ENCODE results near the gene GRID1. TPM values are rescaled to one million over a fixed set of nuclear protein-coding genes. Genes with fewer than 3 reads are reported as not detected.
A peak's percentile ranks its signal among the peaks of the same experiment; 100 is the strongest.

Gene GRID1
- total and polyA plus RNA-seq, 7 experiments from 2014 or later = not detected

DNA sequence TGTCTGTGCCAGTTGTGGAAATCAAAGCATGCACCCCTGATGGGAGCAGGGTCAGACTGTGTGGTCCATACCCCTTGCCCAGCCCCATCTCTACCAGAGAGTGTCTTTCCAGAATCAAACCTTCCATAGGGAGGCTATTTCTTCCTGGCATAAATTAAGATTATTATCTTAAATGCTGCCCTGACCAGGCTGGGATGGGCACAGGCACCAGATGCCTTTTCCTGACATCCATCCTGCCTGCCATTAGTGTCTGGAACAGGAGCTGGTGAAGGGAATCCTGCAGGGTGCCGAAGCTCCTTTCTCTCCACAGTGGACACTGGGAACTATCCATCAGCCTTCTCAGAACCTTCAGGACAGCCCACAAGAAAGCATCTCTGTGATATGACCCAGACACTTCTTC, 296.3 kb downstream of the GRID1 start:
- no peak overlapping the region for H3K4me3 Mint-ChIP-seq
- H3K27me3 ChIP-seq (ENCODE audit: control insufficient read depth in 2 of 2, insufficient read depth in 2 of 2, low read length in 2 of 2) = no peaks in the 10 kb centered on the region
- H3K4me1 ChIP-seq (ENCODE audit: control insufficient read depth in 2 of 2, insufficient read depth in 2 of 2, low read length in 2 of 2) = no peaks in the 10 kb centered on the region
- H3K27me3 Mint-ChIP-seq = peaks cover 0 to 18% (median 7%) of the 10 kb centered on the region in 5 donors
- intact Hi-C loops (cut with micrococcal nuclease) = no loop called here
- no peaks in the 10 kb centered on the region for H3K9me3 ChIP-seq (ENCODE audit: control insufficient read depth in 2 of 3, low read length in 3 of 3)
- ATAC-seq (no peak), DNase-seq (no peak)
- H3K9me3 Mint-ChIP-seq = no peaks in the 10 kb centered on the region
- no peak overlapping the region for H3K27ac Mint-ChIP-seq
- H3K36me3 Mint-ChIP-seq = no peaks in the 10 kb centered on the region
- POLR2A ChIA-PET = no interaction called here
- CTCF ChIA-PET = no interaction called here
- H3K4me1 Mint-ChIP-seq = no peaks in the 10 kb centered on the region
- no peak overlapping the region for H3K27ac ChIP-seq (ENCODE audit: low read depth, low read length)
- no peak overlapping the region for H3K4me3 ChIP-seq (ENCODE audit: low read length)
- no peaks in the 10 kb centered on the region for H3K36me3 ChIP-seq (ENCODE audit: control insufficient read depth in 2 of 3, insufficient read depth in 3 of 3, low read length in 3 of 3)

DNA sequence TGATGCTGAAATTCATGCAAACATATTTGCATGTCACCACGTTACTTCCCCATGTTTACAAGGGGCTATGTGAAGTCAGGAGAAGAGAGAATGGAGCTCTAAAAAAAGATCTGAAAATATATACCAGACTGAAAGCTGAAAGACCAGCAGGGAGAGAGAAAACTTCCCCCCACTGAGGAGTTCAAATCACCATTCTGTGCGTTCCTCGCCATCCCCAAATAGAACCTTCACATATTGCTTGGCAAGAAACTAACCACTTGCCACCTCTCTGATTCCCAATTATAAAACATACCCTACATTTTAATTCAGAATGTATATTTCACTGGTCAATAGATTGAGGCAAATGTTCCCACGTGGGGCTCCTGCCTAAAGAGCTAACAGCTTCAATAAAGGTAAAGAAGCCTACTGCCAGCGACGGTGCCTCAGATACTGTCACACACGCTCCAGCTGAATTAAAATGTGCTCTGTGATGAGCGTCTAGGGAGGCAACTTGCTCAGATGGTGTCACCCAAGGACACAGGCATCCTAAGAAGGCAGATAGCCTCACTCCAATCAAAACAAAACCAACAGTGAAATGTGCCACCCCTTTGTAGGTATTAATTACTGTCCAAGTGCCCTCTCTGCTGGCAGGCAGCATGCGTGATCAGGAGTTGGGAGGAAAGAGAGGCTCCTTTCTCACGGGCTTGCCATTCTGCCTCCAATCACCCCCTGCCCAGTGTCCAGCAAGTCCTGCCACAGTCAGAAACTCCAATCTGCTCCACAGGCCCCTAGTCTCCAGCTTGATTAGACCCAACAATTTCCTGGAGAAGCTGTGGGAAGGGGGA, 298.2 kb downstream of the GRID1 start:
- Histone ChIP-seq H3K36me3 (ENCODE audit: control insufficient read depth in 2 of 3, insufficient read depth in 3 of 3, low read length in 3 of 3) (no peaks in the 10 kb centered on the region), H3K4me3 (ENCODE audit: low read length) (no peak overlapping the region), H3K4me1 (ENCODE audit: control insufficient read depth in 2 of 2, insufficient read depth in 2 of 2, low read length in 2 of 2) (no peaks in the 10 kb centered on the region), H3K27ac (ENCODE audit: low read depth, low read length) (no peak overlapping the region), H3K9me3 (ENCODE audit: control insufficient read depth in 2 of 3, low read length in 3 of 3) (no peaks in the 10 kb centered on the region), H3K27me3 (ENCODE audit: control insufficient read depth in 2 of 2, insufficient read depth in 2 of 2, low read length in 2 of 2) (no peaks in the 10 kb centered on the region)
- intact Hi-C loops (cut with micrococcal nuclease) = no loop called here
- no peaks in the 10 kb centered on the region for H3K4me1 Mint-ChIP-seq
- DNase-seq (no peak), ATAC-seq (no peak)
- POLR2A ChIA-PET = no interaction called here
- no peaks in the 10 kb centered on the region for H3K9me3 Mint-ChIP-seq
- no peaks in the 10 kb centered on the region for H3K36me3 Mint-ChIP-seq
- no peak overlapping the region for H3K27ac Mint-ChIP-seq
- no peak overlapping the region for H3K4me3 Mint-ChIP-seq
- CTCF ChIA-PET = no interaction called here
- H3K27me3 Mint-ChIP-seq = peaks cover 0 to 28% (median 10%) of the 10 kb centered on the region in 5 donors

DNA sequence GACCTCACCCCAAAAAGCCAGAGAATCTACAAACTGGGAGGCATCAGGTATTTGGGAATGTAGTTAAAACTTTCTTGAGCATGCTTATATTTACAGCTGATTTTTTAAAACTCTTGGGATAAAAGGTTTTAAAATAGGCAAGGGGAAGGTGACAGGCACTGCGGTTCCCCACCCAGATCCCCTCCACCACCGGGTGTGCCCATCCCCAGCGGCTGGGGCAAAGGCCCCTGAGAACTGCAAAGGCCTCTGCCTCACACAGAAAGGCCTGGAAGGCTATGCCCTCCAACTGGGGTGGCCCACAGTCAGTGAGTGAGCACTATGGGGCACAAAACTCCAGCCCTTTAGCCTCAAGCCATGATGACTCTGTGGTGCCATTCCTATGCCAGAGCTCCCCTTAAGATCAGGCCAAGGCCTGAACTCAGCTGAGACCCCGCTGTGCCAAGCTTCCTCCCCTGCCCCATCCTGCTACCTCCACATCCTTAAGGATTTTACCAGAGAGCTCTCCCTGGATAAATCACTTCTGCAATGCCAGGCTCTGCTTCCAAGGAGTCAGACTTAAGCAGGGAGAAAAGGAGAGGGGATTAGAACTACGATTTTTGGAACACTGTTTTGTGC, 299.1 kb downstream of the GRID1 start:
- H3K27me3 ChIP-seq (ENCODE audit: control insufficient read depth in 2 of 2, insufficient read depth in 2 of 2, low read length in 2 of 2) = no peaks in the 10 kb centered on the region
- DNase-seq = no peak
- ChIA-PET CTCF (no interaction called here), POLR2A (no interaction called here)
- H3K9me3 ChIP-seq (ENCODE audit: control insufficient read depth in 2 of 3, low read length in 3 of 3) = no peaks in the 10 kb centered on the region
- intact Hi-C loops (cut with micrococcal nuclease) = no loop called here
- no peak overlapping the region for H3K27ac Mint-ChIP-seq
- H3K4me1 Mint-ChIP-seq = no peaks in the 10 kb centered on the region
- H3K27me3 Mint-ChIP-seq = peaks cover 0 to 28% (median 10%) of the 10 kb centered on the region in 5 donors
- no peak overlapping the region for H3K4me3 Mint-ChIP-seq
- no peaks in the 10 kb centered on the region for H3K36me3 ChIP-seq (ENCODE audit: control insufficient read depth in 2 of 3, insufficient read depth in 3 of 3, low read length in 3 of 3)
- H3K9me3 Mint-ChIP-seq = no peaks in the 10 kb centered on the region
- H3K4me3 ChIP-seq (ENCODE audit: low read length) = no peak overlapping the region
- no peaks in the 10 kb centered on the region for H3K36me3 Mint-ChIP-seq
- ATAC-seq = no peak
- no peaks in the 10 kb centered on the region for H3K4me1 ChIP-seq (ENCODE audit: control insufficient read depth in 2 of 2, insufficient read depth in 2 of 2, low read length in 2 of 2)
- H3K27ac ChIP-seq (ENCODE audit: low read depth, low read length) = no peak overlapping the region

DNA sequence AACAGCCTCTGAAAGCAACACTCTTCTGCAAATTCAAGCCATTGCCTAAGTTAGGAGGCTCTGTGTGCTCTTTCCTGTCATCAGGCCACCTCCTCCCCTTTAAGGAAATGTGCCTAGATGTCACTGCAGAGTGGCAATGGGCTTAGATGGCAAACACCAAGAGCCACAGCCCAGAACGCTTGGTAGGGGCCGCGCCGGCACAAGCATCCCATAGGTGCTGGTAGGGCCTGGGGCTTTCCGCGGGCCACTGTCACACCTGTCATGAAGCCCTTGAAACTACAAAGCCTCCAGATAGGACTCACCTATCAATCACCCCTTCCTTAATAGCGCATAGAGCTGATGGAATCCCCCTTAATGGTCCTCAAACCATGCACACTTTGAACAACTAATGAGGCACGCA, 299.9 kb downstream of the GRID1 start:
- Histone ChIP-seq H3K9me3 (ENCODE audit: control insufficient read depth in 2 of 3, low read length in 3 of 3) (no peaks in the 10 kb centered on the region), H3K4me3 (ENCODE audit: low read length) (no peak overlapping the region), H3K27ac (ENCODE audit: low read depth, low read length) (no peak overlapping the region), H3K36me3 (ENCODE audit: control insufficient read depth in 2 of 3, insufficient read depth in 3 of 3, low read length in 3 of 3) (no peaks in the 10 kb centered on the region), H3K4me1 (ENCODE audit: control insufficient read depth in 2 of 2, insufficient read depth in 2 of 2, low read length in 2 of 2) (no peaks in the 10 kb centered on the region), H3K27me3 (ENCODE audit: control insufficient read depth in 2 of 2, insufficient read depth in 2 of 2, low read length in 2 of 2) (no peaks in the 10 kb centered on the region)
- ChIA-PET POLR2A (no interaction called here), CTCF (no interaction called here)
- Mint-ChIP-seq H3K36me3 (no peaks in the 10 kb centered on the region), H3K27me3 (peaks cover 0 to 25% (median 10%) of the 10 kb centered on the region in 5 donors), H3K27ac (no peak overlapping the region), H3K4me1 (no peaks in the 10 kb centered on the region), H3K4me3 (no peak overlapping the region), H3K9me3 (no peaks in the 10 kb centered on the region)
- no peak for ATAC-seq
- intact Hi-C loops (cut with micrococcal nuclease) = no loop called here
- DNase-seq = no peak

DNA sequence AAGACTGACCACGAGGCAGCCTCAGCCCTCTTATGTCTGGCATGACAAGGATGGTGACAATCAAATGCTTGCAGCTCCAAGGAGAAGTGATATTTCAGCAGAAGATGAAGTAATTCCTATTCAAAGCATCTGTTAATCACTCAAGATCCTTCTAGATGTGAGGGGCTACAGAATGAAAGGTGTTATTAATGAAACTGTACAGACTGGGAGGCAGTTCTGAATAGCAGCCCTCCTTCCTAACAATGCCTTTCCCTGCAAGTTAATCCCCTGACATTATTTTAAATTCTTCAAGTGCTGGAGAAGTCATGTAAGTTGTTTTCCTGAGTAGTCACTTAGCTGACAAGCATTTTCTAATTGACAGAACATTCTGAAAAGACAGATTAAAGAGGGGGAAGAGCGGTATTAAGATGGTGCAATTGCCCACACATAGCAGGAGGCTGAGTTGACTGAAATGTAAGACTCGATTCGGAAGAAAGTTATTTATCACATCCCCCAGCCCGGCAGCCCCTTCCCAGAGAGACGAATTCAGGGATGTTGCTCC, 300.8 kb downstream of the GRID1 start:
- no peaks in the 10 kb centered on the region for H3K27me3 ChIP-seq (ENCODE audit: control insufficient read depth in 2 of 2, insufficient read depth in 2 of 2, low read length in 2 of 2)
- Mint-ChIP-seq H3K4me1 (no peaks in the 10 kb centered on the region), H3K4me3 (no peak overlapping the region), H3K27ac (no peak overlapping the region), H3K36me3 (no peaks in the 10 kb centered on the region), H3K9me3 (no peaks in the 10 kb centered on the region), H3K27me3 (peaks cover 0 to 28% (median 10%) of the 10 kb centered on the region in 5 donors)
- no peak overlapping the region for H3K4me3 ChIP-seq (ENCODE audit: low read length)
- DNase-seq = no peak
- H3K27ac ChIP-seq (ENCODE audit: low read depth, low read length) = no peak overlapping the region
- ChIA-PET POLR2A (no interaction called here), CTCF (no interaction called here)
- H3K4me1 ChIP-seq (ENCODE audit: control insufficient read depth in 2 of 2, insufficient read depth in 2 of 2, low read length in 2 of 2) = no peaks in the 10 kb centered on the region
- intact Hi-C loops (cut with micrococcal nuclease) = no loop called here
- no peak for ATAC-seq
- H3K9me3 ChIP-seq (ENCODE audit: control insufficient read depth in 2 of 3, low read length in 3 of 3) = no peaks in the 10 kb centered on the region
- H3K36me3 ChIP-seq (ENCODE audit: control insufficient read depth in 2 of 3, insufficient read depth in 3 of 3, low read length in 3 of 3) = no peaks in the 10 kb centered on the region

DNA sequence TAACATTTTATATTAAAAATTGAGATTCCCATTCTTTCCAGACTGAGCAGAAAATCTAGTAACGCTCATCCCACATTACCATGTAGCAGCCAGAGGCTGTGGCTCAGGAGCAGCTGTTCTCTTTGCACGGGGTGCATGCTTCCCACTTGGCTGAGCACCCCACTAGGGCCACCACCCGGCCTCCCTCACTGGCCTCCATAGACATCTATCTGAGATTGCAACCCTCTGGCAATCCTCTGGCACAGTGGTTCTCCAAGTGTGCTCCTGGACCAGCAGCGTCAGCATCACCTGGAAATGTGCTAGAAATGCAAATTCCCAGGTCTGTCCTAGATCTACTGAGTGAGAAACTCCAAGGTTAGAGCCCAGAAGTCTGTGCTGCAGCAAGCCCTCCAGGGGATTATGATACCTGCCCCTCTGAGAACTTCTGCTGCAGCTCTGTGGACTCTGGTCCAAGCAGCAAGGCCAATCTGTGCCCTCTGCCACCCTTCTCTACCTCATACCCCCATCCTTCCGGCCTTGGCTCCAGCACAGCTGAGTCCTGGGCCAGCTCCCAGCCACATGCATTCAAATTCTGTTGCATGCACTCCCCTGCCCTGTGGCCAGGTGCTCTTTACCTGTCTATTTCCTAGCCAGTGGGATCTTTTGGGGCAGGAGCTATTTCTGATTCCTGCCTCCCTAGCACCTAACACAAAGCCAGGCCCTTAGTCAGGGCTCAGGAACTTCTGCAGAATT, 301.5 kb downstream of the GRID1 start:
- Mint-ChIP-seq H3K4me3 (no peak overlapping the region), H3K4me1 (no peaks in the 10 kb centered on the region), H3K27me3 (peaks cover 0 to 28% (median 10%) of the 10 kb centered on the region in 5 donors), H3K27ac (peak overlapping the region in 1 of 9 donors; percentile 63), H3K36me3 (no peaks in the 10 kb centered on the region), H3K9me3 (no peaks in the 10 kb centered on the region)
- H3K9me3 ChIP-seq (ENCODE audit: control insufficient read depth in 2 of 3, low read length in 3 of 3) = no peaks in the 10 kb centered on the region
- H3K4me3 ChIP-seq (ENCODE audit: low read length) = no peak overlapping the region
- H3K27me3 ChIP-seq (ENCODE audit: control insufficient read depth in 2 of 2, insufficient read depth in 2 of 2, low read length in 2 of 2) = no peaks in the 10 kb centered on the region
- H3K4me1 ChIP-seq (ENCODE audit: control insufficient read depth in 2 of 2, insufficient read depth in 2 of 2, low read length in 2 of 2) = no peaks in the 10 kb centered on the region
- ATAC-seq (no peak), DNase-seq (no peak)
- no peaks in the 10 kb centered on the region for H3K36me3 ChIP-seq (ENCODE audit: control insufficient read depth in 2 of 3, insufficient read depth in 3 of 3, low read length in 3 of 3)
- POLR2A ChIA-PET = no interaction called here
- CTCF ChIA-PET = no interaction called here
- H3K27ac ChIP-seq (ENCODE audit: low read depth, low read length) = no peak overlapping the region
- intact Hi-C loops (cut with micrococcal nuclease) = no loop called here
